Transverse colon (tissue), 4 donors: ENCODE results near the gene MAP6. TPM values are rescaled to one million over a fixed set of nuclear protein-coding genes. Genes with fewer than 3 reads are reported as not detected.

ENCODE experiments used
- DNase-seq: peaks from one replicate; pipeline ENCODE4 v3.0.0-alpha.2; 2019
- H3K27ac ChIP-seq, 4 donors: fragments of 200-600 bp; sonication (generic); 2 replicates each; pipeline ENCODE4 v1.5.1; 2016 to 2018; ENCODE audit warnings: inconsistent platforms in 4 of 4
- H3K27me3 ChIP-seq: fragments of 200-600 bp; sonication (generic); 2 replicates; pipeline ENCODE4 v1.5.1; 2017; ENCODE audit warnings: inconsistent platforms
- H3K36me3 ChIP-seq, 4 donors: fragments of 200-600 bp; sonication (generic); 2 replicates each; pipeline ENCODE4 v1.5.1; 2017 to 2019; ENCODE audit warnings: inconsistent platforms in 4 of 4
- H3K4me1 ChIP-seq, 4 donors: fragments of 200-600 bp; sonication (generic); 2 replicates each; pipeline ENCODE4 v1.5.1; 2017 to 2020; ENCODE audit warnings: inconsistent platforms in 4 of 4
- H3K4me3 ChIP-seq, 4 donors: fragments of 200-600 bp; sonication (generic); 1 replicate in 1 of 4; 2 replicates in 3 of 4; pipeline versions ENCODE4 v1.5.1 to v1.6.1; 2017 to 2019; ENCODE audit warnings: inconsistent platforms in 4 of 4
- H3K9me3 ChIP-seq, 2 donors: fragments of 200-600 bp; sonication (generic); 2 replicates each; pipeline ENCODE4 v1.5.1; 2017 to 2019; ENCODE audit warnings: inconsistent platforms in 2 of 2
- CTCF ChIP-seq, 5 experiments: fragments of 200-600 bp in 3 of 5; fragments of 450-650 bp in 2 of 5; sonication (generic) in 3 of 5; IDR thresholded peaks; 1 replicate in 2 of 5; 2 replicates in 3 of 5; pipeline ENCODE4 v1.5.1; 2016 to 2017; ENCODE audit warnings: antibody characterized with exemption in 5 of 5, inconsistent platforms in 3 of 5, mild to moderate bottlenecking in 2 of 5, moderate library complexity in 1 of 5
- EP300 ChIP-seq: sonication (generic); formaldehyde crosslinking; IDR thresholded peaks from one replicate; pipeline ENCODE4 v1.6.1; 2017; ENCODE audit warnings: antibody characterized with exemption, low read depth
- POLR2A ChIP-seq: fragments of 450-650 bp; IDR thresholded peaks from one replicate; pipeline ENCODE4 v1.6.1; 2016; ENCODE audit warnings: antibody characterized with exemption, mild to moderate bottlenecking, moderate library complexity
- POLR2AphosphoS5 ChIP-seq, 3 donors: sonication (generic); formaldehyde crosslinking; IDR thresholded peaks; one replicate each; pipeline ENCODE4 v1.6.1; 2016; ENCODE audit warnings: antibody characterized with exemption in 3 of 3
- WGBS, 2 donors: methylation state at CpG; one replicate each; pipeline ENCODE4 v1.1.5; 2018; ENCODE audit warnings: low coverage in 1 of 2; 5-methylcytosine and 5-hydroxymethylcytosine counted together
- in situ Hi-C, 4 donors: fragments of 200-750 bp; cut with MboI; loops; one replicate each; pipeline versions ENCODE4 v1.15.0 to v1.15.1; 2017; ENCODE audit warnings: low sequenced_read_pairs in 3 of 4, low pct_ligation_motif_present in 1 of 4, low pct_unique_long_range_greater_than_20kb in 1 of 4
- intact Hi-C: fragments of 100-400 bp; cut with DNase I; formaldehyde crosslinking; loops from one replicate; pipeline ENCODE4 v1.15.1; 2023; ENCODE audit warnings: low total_unique reads
- total RNA-seq, 4 donors: library from RNA; depleted of rRNA; stranded (reverse); fragments of >200 nt; gene quantifications; one replicate each; pipeline ENCODE4 v1.1.0, GENCODE V29; 2016

Gene MAP6
- total RNA-seq, 4 donors from 2014 or later: 1.9 to 6.4 (median 3.0) TPM

- no peak for TF ChIP-seq EP300
- TF ChIP-seq POLR2AphosphoS5 (IDR thresholded peaks at IDR 0.05): no peak
- TF ChIP-seq CTCF (IDR thresholded peaks at IDR 0.05): no peak
- no peak for TF ChIP-seq POLR2A
- Histone ChIP-seq H3K4me3 (no peak overlapping the region), H3K36me3 (no peaks in the 10 kb centered on the region), H3K4me1 (peaks cover 8 to 20% (median 19%) of the 10 kb centered on the region in 4 donors), H3K9me3 (no peaks in the 10 kb centered on the region), H3K27me3 (peaks cover 91% of the 10 kb centered on the region), H3K27ac (no peak overlapping the region)
- in situ Hi-C loops: no loop called here
- intact Hi-C loops: no loop called here
- DNase-seq: no peak
- 70 to 75% methylated on average over 2 to 3 of the region's 3 CpGs for whole genome bisulfite sequencing, 2 donors
Measured at GRCh38 chr11:75665126-75665525, 3.7 kb downstream of the MAP6 start.

- DNase-seq: no peak
- no peaks in the 10 kb centered on the region for H3K9me3 ChIP-seq
- TF ChIP-seq POLR2AphosphoS5 (IDR thresholded peaks at IDR 0.05) (no peak), EP300 (no peak), CTCF (IDR thresholded peaks at IDR 0.05) (no peak), POLR2A (no peak)
- H3K27ac ChIP-seq: no peak overlapping the region
- WGBS, 2 donors: 67 to 82% methylated on average over 1 of the region's 1 CpG
- peaks cover 84% of the 10 kb centered on the region for H3K27me3 ChIP-seq
- in situ Hi-C loops (no loop called here), intact Hi-C loops (no loop called here)
- no peaks in the 10 kb centered on the region for H3K36me3 ChIP-seq
- H3K4me3 ChIP-seq: no peak overlapping the region
- H3K4me1 ChIP-seq: peaks cover 8 to 20% (median 19%) of the 10 kb centered on the region in 4 donors
Measured at GRCh38 chr11:75664389-75664788, 4.4 kb downstream of the MAP6 start.

GRCh38 chr11:75663808-75664207, 5.0 kb downstream of the MAP6 start:
- no peak overlapping the region for H3K4me3 ChIP-seq
- no peak for TF ChIP-seq CTCF (IDR thresholded peaks at IDR 0.05)
- no peak for TF ChIP-seq EP300
- TF ChIP-seq POLR2AphosphoS5 (IDR thresholded peaks at IDR 0.05): no peak
- no peak for TF ChIP-seq POLR2A
- H3K27ac ChIP-seq: no peak overlapping the region
- H3K36me3 ChIP-seq: no peaks in the 10 kb centered on the region
- in situ Hi-C loops: no loop called here
- peaks cover 7 to 17% (median 15%) of the 10 kb centered on the region in 4 donors for H3K4me1 ChIP-seq
- no peak for DNase-seq
- no peaks in the 10 kb centered on the region for H3K9me3 ChIP-seq
- WGBS, 2 donors: 43 to 83% methylated on average over 1 of the region's 1 CpG
- intact Hi-C loops: no loop called here
- peaks cover 78% of the 10 kb centered on the region for H3K27me3 ChIP-seq

GRCh38 chr11:75659836-75660235, 9.0 kb downstream of the MAP6 start:
- DNase-seq: no peak
- Histone ChIP-seq H3K4me3 (no peak overlapping the region), H3K27ac (no peak overlapping the region), H3K27me3 (peaks cover 38% of the 10 kb centered on the region), H3K9me3 (no peaks in the 10 kb centered on the region), H3K36me3 (no peaks in the 10 kb centered on the region), H3K4me1 (no peaks in the 10 kb centered on the region)
- WGBS, 2 donors: 44 to 71% methylated on average over 1 of the region's 1 CpG
- intact Hi-C loops: no loop called here
- no peak for TF ChIP-seq CTCF (IDR thresholded peaks at IDR 0.05)
- TF ChIP-seq EP300: no peak
- no peak for TF ChIP-seq POLR2AphosphoS5 (IDR thresholded peaks at IDR 0.05)
- no peak for TF ChIP-seq POLR2A
- in situ Hi-C loops: no loop called here
